Activated T-cell treated with anti-CD3 and anti-CD28 coated beads for 48 hours (primary cell): Measurements from ENCODE around the gene ABCC11.

Source experiments
- DNase-seq: peaks from one replicate; pipeline ENCODE4 v3.0.0-alpha.2; 2020; ENCODE audit warnings: low read depth

ABCC11 gene

GRCh38 chr16:48128769-48129168 lies 118.6 kb downstream of the ABCC11 start:
- DNase-seq = no peak

- DNase-seq = no peak
Measured at GRCh38 chr16:48126801-48127644, 120.3 kb downstream of the ABCC11 start.

- no peak for DNase-seq
Measured at GRCh38 chr16:48125888-48126287, 121.5 kb downstream of the ABCC11 start.

GRCh38 chr16:48124266-48124665 lies 123.1 kb downstream of the ABCC11 start:
- no peak for DNase-seq

- DNase-seq = peak; percentile 59
Measured at GRCh38 chr16:48123104-48123788, 124.1 kb downstream of the ABCC11 start.

- no peak for DNase-seq
Measured at GRCh38 chr16:48121276-48121675, 126.1 kb downstream of the ABCC11 start.

GRCh38 chr16:48118841-48119240 lies 128.5 kb downstream of the ABCC11 start:
- no peak for DNase-seq

- DNase-seq = peak; percentile 67
Measured at GRCh38 chr16:48117217-48118105, 129.9 kb downstream of the ABCC11 start.
